K562 (cell line): ENCODE measurements around the gene CD22.

ENCODE experiments used
- CBX8 ChIP-seq: fragments of 200-600 bp; sonication (generic); IDR thresholded peaks from 2 replicates; pipeline ENCODE4 v1.6.1; 2012; ENCODE audit warnings: borderline replicate concordance, mixed run types, low read depth, mild to moderate bottlenecking, moderate library complexity, mixed read lengths, low read length, control low read depth, inconsistent platforms; ENCODE audit not compliant: poor library complexity, severe bottlenecking; ENCODE audit errors: extremely low read depth
- CSDE1 ChIP-seq, 2 experiments: fragments of 450-650 bp; IDR thresholded peaks; 2 replicates each; pipeline ENCODE4 v1.6.1; 2016; ENCODE audit warnings: mild to moderate bottlenecking in 1 of 2
- CTCF ChIP-seq, 3 experiments: IDR thresholded peaks in 2 of 3; conservative IDR thresholded peaks in 1 of 3; 2 replicates each; pipeline ENCODE4 v1.5.1; 2011 to 2012; ENCODE audit warnings: low read length in 3 of 3, mild to moderate bottlenecking in 3 of 3, control low read depth in 2 of 3, improper control_type of control experiment in 1 of 3, inconsistent platforms in 1 of 3, low read depth in 1 of 3, mixed read lengths in 1 of 3, moderate library complexity in 1 of 3; ENCODE audit not compliant: insufficient read depth in 2 of 3
- HDAC1 ChIP-seq, 2 experiments: fragments of 450-650 bp; IDR thresholded peaks; 2 replicates each; pipeline ENCODE4 v1.6.1; 2016 to 2017; ENCODE audit warnings: inconsistent platforms in 1 of 2, mild to moderate bottlenecking in 1 of 2, moderate library complexity in 1 of 2
- NFYB ChIP-seq: IDR thresholded peaks from 2 replicates; pipeline ENCODE4 v1.6.1; 2011; ENCODE audit warnings: mild to moderate bottlenecking, moderate library complexity; ENCODE audit not compliant: insufficient read length; ENCODE audit errors: extremely low read depth
- REST ChIP-seq, 2 experiments: fragments of 450-650 bp; formaldehyde crosslinking in 1 of 2; IDR thresholded peaks; 2 replicates each; pipeline versions ENCODE4 v1.4.0 to v1.6.1; 2014 to 2020; ENCODE audit warnings: mild to moderate bottlenecking in 2 of 2, borderline replicate concordance in 1 of 2, low read depth in 1 of 2
- SUPT5H ChIP-seq: fragments of 450-650 bp; IDR thresholded peaks from 2 replicates; pipeline ENCODE4 v1.6.1; 2016
- TCF7L2 ChIP-seq: fragments of 150-350 bp; IDR thresholded peaks from 2 replicates; pipeline ENCODE4 v1.6.1; 2016; ENCODE audit warnings: low read depth, mild to moderate bottlenecking, low read length, moderate library complexity
- ZNF175 ChIP-seq: fragments of 200-800 bp; sonication (Bioruptor generic); IDR thresholded peaks from 2 replicates; pipeline ENCODE4 v1.6.1; 2016; ENCODE audit warnings: low read depth, mild to moderate bottlenecking, missing genetic modification characterization, missing compliant biosample characterization
- ZNF239 ChIP-seq: fragments of 250-450 bp; sonication (Bioruptor Pico); IDR thresholded peaks from 2 replicates; pipeline ENCODE4 v1.4.0; 2020; ENCODE audit warnings: mild to moderate bottlenecking
- TF ChIP-seq, protein P1 (sequence below), 2 experiments: fragments of 450-650 bp; IDR thresholded peaks; 2 replicates each; pipeline ENCODE4 v1.6.1; 2016; ENCODE audit warnings: mild to moderate bottlenecking in 2 of 2, borderline replicate concordance in 1 of 2, low read depth in 1 of 2, moderate library complexity in 1 of 2

DNA sequence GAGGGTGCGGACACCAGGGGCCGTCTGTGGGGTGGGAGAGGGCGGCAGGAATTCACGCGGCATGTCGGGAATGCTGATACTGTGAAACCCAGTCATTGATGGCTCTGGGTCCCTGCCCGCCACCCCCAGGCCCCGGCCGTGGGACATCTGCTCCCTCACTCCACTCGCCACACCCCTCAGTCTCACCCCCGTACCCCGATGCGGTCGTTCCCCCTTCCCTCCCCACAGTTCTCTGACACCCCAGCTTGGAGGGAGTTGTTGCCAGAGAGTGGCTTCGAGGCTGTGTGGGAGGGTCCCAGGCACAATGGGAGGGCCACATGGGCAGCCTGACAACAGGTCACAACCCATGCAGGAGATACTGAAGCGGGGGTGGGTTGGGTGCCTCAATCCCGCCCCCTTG lies 35.2 kb upstream of the CD22 start:
- TF ChIP-seq REST (IDR thresholded peaks at IDR 0.05; ENCODE audit: borderline replicate concordance) (no peak), REST (CRISPR knock-in tag; IDR thresholded peaks at IDR 0.05; ENCODE audit: low read depth) (no peak), CBX8 (no peak), NFYB (no peak), HDAC1 (IDR thresholded peaks at IDR 0.05) (no peak), ZNF175 (CRISPR knock-in tag) (no peak), TCF7L2 (no peak), CSDE1 (IDR thresholded peaks at IDR 0.05) (no peak), ZNF239 (no peak), CTCF (IDR thresholded peaks at IDR 0.05 in 2 of 3, conservative IDR thresholded peaks at IDR 0.05 in 1 of 3; ENCODE audit: insufficient read depth in 2 of 3, low read depth in 1 of 3, low read length in 3 of 3) (no peak), SUPT5H (no peak)
- TF ChIP-seq, protein P1, sequence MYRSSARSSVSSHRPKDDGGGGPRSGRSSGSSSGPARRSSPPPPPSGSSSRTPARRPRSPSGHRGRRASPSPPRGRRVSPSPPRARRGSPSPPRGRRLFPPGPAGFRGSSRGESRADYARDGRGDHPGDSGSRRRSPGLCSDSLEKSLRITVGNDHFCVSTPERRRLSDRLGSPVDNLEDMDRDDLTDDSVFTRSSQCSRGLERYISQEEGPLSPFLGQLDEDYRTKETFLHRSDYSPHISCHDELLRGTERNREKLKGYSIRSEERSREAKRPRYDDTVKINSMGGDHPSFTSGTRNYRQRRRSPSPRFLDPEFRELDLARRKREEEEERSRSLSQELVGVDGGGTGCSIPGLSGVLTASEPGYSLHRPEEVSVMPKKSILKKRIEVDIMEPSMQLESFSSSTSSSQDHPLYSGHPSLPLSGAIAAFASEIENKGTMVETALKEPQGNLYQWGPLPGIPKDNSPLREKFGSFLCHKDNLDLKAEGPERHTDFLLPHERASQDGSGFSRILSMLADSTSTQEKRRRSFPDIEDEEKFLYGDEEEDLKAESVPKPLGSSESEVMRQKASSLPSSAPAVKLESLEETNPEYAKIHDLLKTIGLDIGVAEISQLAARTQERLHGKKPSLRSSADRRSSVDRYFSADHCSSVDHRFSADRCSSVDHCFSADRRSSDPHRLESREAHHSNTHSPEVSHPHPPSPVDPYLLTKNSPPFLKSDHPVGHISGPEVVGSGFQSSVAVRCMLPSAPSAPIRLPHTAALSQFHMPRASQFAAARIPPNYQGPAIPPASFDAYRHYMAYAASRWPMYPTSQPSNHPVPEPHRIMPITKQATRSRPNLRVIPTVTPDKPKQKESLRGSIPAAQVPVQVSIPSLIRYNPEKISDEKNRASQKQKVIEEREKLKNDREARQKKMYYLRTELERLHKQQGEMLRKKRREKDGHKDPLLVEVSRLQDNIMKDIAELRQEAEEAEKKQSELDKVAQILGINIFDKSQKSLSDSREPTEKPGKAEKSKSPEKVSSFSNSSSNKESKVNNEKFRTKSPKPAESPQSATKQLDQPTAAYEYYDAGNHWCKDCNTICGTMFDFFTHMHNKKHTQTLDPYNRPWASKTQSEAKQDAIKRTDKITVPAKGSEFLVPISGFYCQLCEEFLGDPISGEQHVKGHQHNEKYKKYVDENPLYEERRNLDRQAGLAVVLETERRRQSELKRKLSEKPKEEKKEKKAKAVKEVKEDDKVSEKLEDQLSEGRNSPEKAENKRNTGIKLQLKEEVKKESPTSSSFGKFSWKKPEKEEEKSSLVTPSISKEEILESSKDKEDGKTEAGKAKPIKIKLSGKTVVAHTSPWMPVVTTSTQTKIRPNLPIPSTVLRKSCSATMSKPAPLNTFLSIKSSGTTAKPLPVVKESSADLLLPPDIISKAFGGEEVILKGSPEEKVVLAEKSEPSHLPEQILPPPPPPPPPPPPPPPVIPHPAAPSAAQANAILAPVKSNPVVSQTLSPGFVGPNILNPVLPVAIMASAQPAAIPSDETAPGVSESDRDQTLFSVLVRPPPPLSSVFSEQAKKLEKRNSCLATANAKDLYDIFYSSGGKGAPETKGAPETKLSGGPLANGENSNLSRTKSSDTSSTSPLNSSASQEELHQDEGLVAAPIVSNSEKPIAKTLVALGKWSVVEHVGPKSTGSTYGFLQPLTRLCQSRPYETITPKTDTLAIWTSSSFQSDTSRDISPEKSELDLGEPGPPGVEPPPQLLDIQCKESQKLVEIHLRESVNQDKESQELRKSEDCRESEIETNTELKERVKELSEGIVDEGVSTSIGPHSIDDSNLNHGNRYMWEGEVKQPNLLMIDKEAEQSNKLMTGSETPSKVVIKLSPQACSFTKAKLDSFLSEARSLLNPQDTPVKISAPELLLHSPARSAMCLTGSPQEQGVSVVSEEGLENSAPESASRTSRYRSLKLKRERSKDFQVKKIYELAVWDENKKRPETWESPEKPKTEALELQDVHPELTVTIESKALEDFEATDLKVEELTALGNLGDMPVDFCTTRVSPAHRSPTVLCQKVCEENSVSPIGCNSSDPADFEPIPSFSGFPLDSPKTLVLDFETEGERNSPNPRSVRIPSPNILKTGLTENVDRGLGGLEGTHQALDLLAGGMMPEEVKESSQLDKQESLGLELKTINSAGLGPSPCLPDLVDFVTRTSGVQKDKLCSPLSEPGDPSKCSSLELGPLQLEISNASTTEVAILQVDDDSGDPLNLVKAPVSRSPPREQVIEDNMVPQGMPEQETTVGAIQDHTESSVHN (IDR thresholded peaks at IDR 0.05; ENCODE audit: borderline replicate concordance in 1 of 2, low read depth in 1 of 2), result no peak
